ENCODE data around the gene COL11A2.
"Not testable (repeated sequence)": the region's sequence is repeated elsewhere in the genome, so short reads cannot be mapped to it uniquely, and the experiment has no call there.

The COL11A2 gene

GRCh38 chr6:33163540-33163939 is 28.7 kb downstream of the COL11A2 start:
- Mint-ChIP-seq H3K4me1 (peaks cover 12% of the 10 kb centered on the region), H3K27ac (ENCODE audit: low read depth) (no peak overlapping the region), H3K4me3 (no peak overlapping the region), H3K36me3 (ENCODE audit: insufficient read depth) (peaks cover 5% of the 10 kb centered on the region), H3K27me3 (peaks cover 27% of the 10 kb centered on the region), H3K9me3 (no peaks in the 10 kb centered on the region)
- no peak for DNase-seq (ENCODE audit: low spot score in 2 of 2)
- no peak for ATAC-seq (replicated peaks; ENCODE audit: extremely low read depth, poor library complexity, severe bottlenecking)

GRCh38 chr6:33161354-33162331 is 30.6 kb downstream of the COL11A2 start:
- peak; percentile 91 for ATAC-seq (replicated peaks; ENCODE audit: extremely low read depth, poor library complexity, severe bottlenecking)
- peaks cover 31% of the 10 kb centered on the region for H3K27me3 Mint-ChIP-seq
- H3K4me3 Mint-ChIP-seq = peak overlapping the region; percentile 83
- DNase-seq (ENCODE audit: low spot score in 2 of 2) = peak; percentile 72 to 85
- H3K27ac Mint-ChIP-seq (ENCODE audit: low read depth) = peak overlapping the region; percentile 87
- H3K36me3 Mint-ChIP-seq (ENCODE audit: insufficient read depth) = peaks cover 5% of the 10 kb centered on the region
- H3K4me1 Mint-ChIP-seq = peaks cover 12% of the 10 kb centered on the region
- no peaks in the 10 kb centered on the region for H3K9me3 Mint-ChIP-seq

DNA sequence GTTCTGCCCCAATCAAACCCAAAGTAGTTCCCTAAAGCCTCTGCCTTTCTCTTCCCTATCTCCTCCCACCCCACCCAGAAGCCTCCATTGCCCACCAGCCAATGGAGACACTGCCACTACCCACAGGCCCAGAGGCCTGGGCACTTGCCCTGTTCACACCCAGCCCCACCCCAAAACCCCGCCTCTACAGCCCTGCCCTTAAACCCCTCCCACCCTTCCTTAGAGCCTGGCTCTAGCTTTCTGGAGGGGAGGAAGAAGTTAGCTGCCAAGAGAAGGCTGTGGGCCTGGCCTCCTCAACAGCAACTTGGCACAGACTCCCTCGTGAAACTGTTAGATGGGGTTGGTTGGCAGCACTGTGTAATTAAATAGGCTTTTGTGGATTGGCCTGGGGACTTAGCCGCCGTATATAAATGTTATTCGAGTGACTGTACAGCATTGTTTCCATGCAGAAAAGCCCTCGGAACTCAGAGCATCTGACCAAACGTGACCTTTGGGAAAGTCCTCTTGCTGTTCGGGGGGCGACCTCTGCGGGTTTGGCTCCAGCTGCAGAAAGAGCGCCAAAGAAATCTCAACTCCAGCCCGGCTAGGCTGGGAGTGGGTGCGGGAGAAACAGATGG is 31.4 kb downstream of the COL11A2 start:
- Mint-ChIP-seq H3K4me1 (peaks cover 12% of the 10 kb centered on the region), H3K36me3 (ENCODE audit: insufficient read depth) (peaks cover 5% of the 10 kb centered on the region), H3K4me3 (peak overlapping the region; percentile 83), H3K27ac (ENCODE audit: low read depth) (peak overlapping the region; percentile 87), H3K9me3 (no peaks in the 10 kb centered on the region), H3K27me3 (peaks cover 28% of the 10 kb centered on the region)
- DNase-seq (ENCODE audit: low spot score in 2 of 2) (no peak), ATAC-seq (replicated peaks; ENCODE audit: extremely low read depth, poor library complexity, severe bottlenecking) (no peak)

GRCh38 chr6:33160096-33160495 is 32.2 kb downstream of the COL11A2 start:
- no peak for DNase-seq (ENCODE audit: low spot score in 2 of 2)
- H3K27ac Mint-ChIP-seq (ENCODE audit: low read depth) = no peak overlapping the region
- no peak for ATAC-seq (replicated peaks; ENCODE audit: extremely low read depth, poor library complexity, severe bottlenecking)
- H3K9me3 Mint-ChIP-seq = no peaks in the 10 kb centered on the region
- H3K4me3 Mint-ChIP-seq = no peak overlapping the region
- peaks cover 26% of the 10 kb centered on the region for H3K27me3 Mint-ChIP-seq
- peaks cover 12% of the 10 kb centered on the region for H3K4me1 Mint-ChIP-seq
- H3K36me3 Mint-ChIP-seq (ENCODE audit: insufficient read depth) = peaks cover 5% of the 10 kb centered on the region

GRCh38 chr6:33156964-33157363 is 35.3 kb downstream of the COL11A2 start:
- Mint-ChIP-seq H3K4me1 (peaks cover 11% of the 10 kb centered on the region), H3K9me3 (peaks cover 5% of the 10 kb centered on the region), H3K27ac (ENCODE audit: low read depth) (no peak overlapping the region), H3K27me3 (peaks cover 30% of the 10 kb centered on the region), H3K4me3 (no peak overlapping the region), H3K36me3 (ENCODE audit: insufficient read depth) (peaks cover 5% of the 10 kb centered on the region)
- ATAC-seq (replicated peaks; ENCODE audit: extremely low read depth, poor library complexity, severe bottlenecking) (no peak), DNase-seq (ENCODE audit: low spot score in 2 of 2) (no peak)

- ATAC-seq (replicated peaks; ENCODE audit: extremely low read depth, poor library complexity, severe bottlenecking) (no peak), DNase-seq (ENCODE audit: low spot score in 2 of 2) (no peak)
- Mint-ChIP-seq H3K27me3 (peaks cover 30% of the 10 kb centered on the region), H3K4me3 (no peak overlapping the region), H3K27ac (ENCODE audit: low read depth) (no peak overlapping the region), H3K9me3 (peaks cover 9% of the 10 kb centered on the region), H3K4me1 (peaks cover 7% of the 10 kb centered on the region), H3K36me3 (ENCODE audit: insufficient read depth) (peaks cover 4% of the 10 kb centered on the region)
Observed at GRCh38 chr6:33156561-33156960, 35.7 kb downstream of the COL11A2 start.

GRCh38 chr6:33154349-33154748 is 37.9 kb downstream of the COL11A2 start:
- DNase-seq (ENCODE audit: low spot score in 2 of 2) (no peak), ATAC-seq (replicated peaks; ENCODE audit: extremely low read depth, poor library complexity, severe bottlenecking) (no peak)
- H3K27me3 Mint-ChIP-seq = peaks cover 43% of the 10 kb centered on the region
- H3K27ac Mint-ChIP-seq (ENCODE audit: low read depth) = no peak overlapping the region
- H3K9me3 Mint-ChIP-seq = peaks cover 9% of the 10 kb centered on the region
- H3K36me3 Mint-ChIP-seq (ENCODE audit: insufficient read depth) = no peaks in the 10 kb centered on the region
- no peaks in the 10 kb centered on the region for H3K4me1 Mint-ChIP-seq
- no peak overlapping the region for H3K4me3 Mint-ChIP-seq

GRCh38 chr6:33151050-33151449 is 41.2 kb downstream of the COL11A2 start:
- DNase-seq (ENCODE audit: low spot score in 2 of 2) (no peak), ATAC-seq (replicated peaks; ENCODE audit: extremely low read depth, poor library complexity, severe bottlenecking) (no peak)
- peaks cover 42% of the 10 kb centered on the region for H3K27me3 Mint-ChIP-seq
- no peak overlapping the region for H3K4me3 Mint-ChIP-seq
- no peak overlapping the region for H3K27ac Mint-ChIP-seq (ENCODE audit: low read depth)
- H3K4me1 Mint-ChIP-seq = no peaks in the 10 kb centered on the region
- H3K9me3 Mint-ChIP-seq = peaks cover 9% of the 10 kb centered on the region
- no peaks in the 10 kb centered on the region for H3K36me3 Mint-ChIP-seq (ENCODE audit: insufficient read depth)

- not testable (repeated sequence) for DNase-seq (ENCODE audit: low spot score in 2 of 2); H3K4me3 Mint-ChIP-seq; ATAC-seq (replicated peaks; ENCODE audit: extremely low read depth, poor library complexity, severe bottlenecking); H3K27ac Mint-ChIP-seq (ENCODE audit: low read depth); H3K9me3 Mint-ChIP-seq; H3K4me1 Mint-ChIP-seq; H3K36me3 Mint-ChIP-seq (ENCODE audit: insufficient read depth)
- H3K27me3 Mint-ChIP-seq = peaks cover 42% of the 10 kb centered on the region
Observed at GRCh38 chr6:33150560-33150959, 41.7 kb downstream of the COL11A2 start.

GRCh38 chr6:33147807-33148666 is 44.2 kb downstream of the COL11A2 start:
- Mint-ChIP-seq H3K4me1 (peaks cover 5% of the 10 kb centered on the region), H3K27ac (ENCODE audit: low read depth) (no peak overlapping the region), H3K27me3 (peaks cover 28% of the 10 kb centered on the region), H3K4me3 (no peak overlapping the region), H3K36me3 (ENCODE audit: insufficient read depth) (no peaks in the 10 kb centered on the region), H3K9me3 (peaks cover 9% of the 10 kb centered on the region)
- DNase-seq (ENCODE audit: low spot score in 2 of 2) = no peak
- no peak for ATAC-seq (replicated peaks; ENCODE audit: extremely low read depth, poor library complexity, severe bottlenecking)

GRCh38 chr6:33144373-33144772 is 47.9 kb downstream of the COL11A2 start:
- Mint-ChIP-seq H3K4me1 (peaks cover 5% of the 10 kb centered on the region), H3K9me3 (no peaks in the 10 kb centered on the region), H3K27ac (ENCODE audit: low read depth) (no peak overlapping the region), H3K4me3 (no peak overlapping the region), H3K36me3 (ENCODE audit: insufficient read depth) (no peaks in the 10 kb centered on the region), H3K27me3 (peaks cover 40% of the 10 kb centered on the region)
- no peak for ATAC-seq (replicated peaks; ENCODE audit: extremely low read depth, poor library complexity, severe bottlenecking)
- no peak for DNase-seq (ENCODE audit: low spot score in 2 of 2)

DNA sequence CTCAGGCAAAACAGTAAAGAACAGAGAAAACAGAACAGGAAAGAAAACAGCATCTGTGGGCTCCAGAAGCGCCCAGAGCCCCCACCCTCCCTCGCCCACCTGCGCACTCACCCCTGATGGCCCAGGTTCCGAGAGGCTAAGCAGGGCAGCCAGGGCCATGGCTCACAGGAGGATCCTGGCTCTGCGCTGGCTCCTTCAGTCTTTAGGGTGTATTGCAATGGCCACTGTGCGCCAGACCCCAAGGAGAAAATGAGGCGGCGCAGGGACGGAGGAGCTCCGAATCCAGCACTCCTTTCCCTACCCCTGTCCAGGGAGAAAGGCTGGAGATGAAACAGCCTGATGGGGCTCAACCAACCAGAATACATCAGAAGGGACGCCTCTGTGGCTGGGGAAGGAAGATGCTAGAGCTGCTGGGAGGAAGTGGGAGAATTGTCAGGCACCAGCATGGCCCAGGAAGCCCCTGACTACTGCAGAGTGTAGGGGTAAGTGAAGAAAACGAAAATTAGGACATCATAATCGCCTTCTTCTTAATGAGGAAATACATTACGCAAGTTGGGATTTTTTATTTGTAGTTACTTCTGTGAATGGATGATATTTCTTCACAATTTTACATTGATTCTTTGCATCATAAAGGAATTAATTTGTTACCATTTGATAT is 49.0 kb downstream of the COL11A2 start:
- no peak overlapping the region for H3K27ac Mint-ChIP-seq (ENCODE audit: low read depth)
- H3K4me1 Mint-ChIP-seq = peaks cover 5% of the 10 kb centered on the region
- no peaks in the 10 kb centered on the region for H3K9me3 Mint-ChIP-seq
- ATAC-seq (replicated peaks; ENCODE audit: extremely low read depth, poor library complexity, severe bottlenecking) (no peak), DNase-seq (ENCODE audit: low spot score in 2 of 2) (no peak)
- no peak overlapping the region for H3K4me3 Mint-ChIP-seq
- H3K36me3 Mint-ChIP-seq (ENCODE audit: insufficient read depth) = no peaks in the 10 kb centered on the region
- H3K27me3 Mint-ChIP-seq = peaks cover 31% of the 10 kb centered on the region

Data from central memory CD8-positive, alpha-beta T cell (primary cell).